Central memory CD8-positive, alpha-beta T cell (primary cell): Measurements from ENCODE around the gene MISP.
A peak's percentile ranks its signal among the peaks of the same experiment; 100 is the strongest.
"Not testable (repeated sequence)": the region's sequence is repeated elsewhere in the genome, so short reads cannot be mapped to it uniquely, and the experiment has no call there.

Source experiments
- ATAC-seq: fragments of 150-1000 bp; cut with Tn5 transposase; replicated peaks from 2 replicates; pipeline ENCODE4 v1.10.0; 2022; ENCODE audit warnings: mild to moderate bottlenecking, moderate FRiP score, moderate number of reproducible peaks; ENCODE audit not compliant: poor library complexity, severe bottlenecking; ENCODE audit errors: extremely low read depth
- DNase-seq, 2 donors: peaks; one replicate each; pipeline ENCODE4 v3.0.0; 2021; ENCODE audit warnings: low spot score in 2 of 2
- H3K27ac Mint-ChIP-seq: one replicate; pipeline ENCODE4 v1.8.0; 2022; ENCODE audit warnings: low read depth, mild to moderate bottlenecking, moderate library complexity, mixed read lengths
- H3K27me3 Mint-ChIP-seq: one replicate; pipeline ENCODE4 v1.8.0; 2022; ENCODE audit warnings: mixed read lengths
- H3K36me3 Mint-ChIP-seq: one replicate; pipeline ENCODE4 v1.8.0; 2022; ENCODE audit warnings: mild to moderate bottlenecking, moderate library complexity, mixed read lengths; ENCODE audit not compliant: insufficient read depth
- H3K4me1 Mint-ChIP-seq: one replicate; pipeline ENCODE4 v1.8.0; 2022; ENCODE audit warnings: mixed read lengths
- H3K4me3 Mint-ChIP-seq: one replicate; pipeline ENCODE4 v1.8.0; 2022; ENCODE audit warnings: mild to moderate bottlenecking, moderate library complexity, mixed read lengths
- H3K9me3 Mint-ChIP-seq: one replicate; pipeline ENCODE4 v1.8.0; 2022; ENCODE audit warnings: mixed read lengths

The MISP gene, protein sequence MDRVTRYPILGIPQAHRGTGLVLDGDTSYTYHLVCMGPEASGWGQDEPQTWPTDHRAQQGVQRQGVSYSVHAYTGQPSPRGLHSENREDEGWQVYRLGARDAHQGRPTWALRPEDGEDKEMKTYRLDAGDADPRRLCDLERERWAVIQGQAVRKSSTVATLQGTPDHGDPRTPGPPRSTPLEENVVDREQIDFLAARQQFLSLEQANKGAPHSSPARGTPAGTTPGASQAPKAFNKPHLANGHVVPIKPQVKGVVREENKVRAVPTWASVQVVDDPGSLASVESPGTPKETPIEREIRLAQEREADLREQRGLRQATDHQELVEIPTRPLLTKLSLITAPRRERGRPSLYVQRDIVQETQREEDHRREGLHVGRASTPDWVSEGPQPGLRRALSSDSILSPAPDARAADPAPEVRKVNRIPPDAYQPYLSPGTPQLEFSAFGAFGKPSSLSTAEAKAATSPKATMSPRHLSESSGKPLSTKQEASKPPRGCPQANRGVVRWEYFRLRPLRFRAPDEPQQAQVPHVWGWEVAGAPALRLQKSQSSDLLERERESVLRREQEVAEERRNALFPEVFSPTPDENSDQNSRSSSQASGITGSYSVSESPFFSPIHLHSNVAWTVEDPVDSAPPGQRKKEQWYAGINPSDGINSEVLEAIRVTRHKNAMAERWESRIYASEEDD

GRCh38 chr19:750640-751423, at the start of gene MISP:
MISP (plus strand) TSS chr19:751112; CDS start chr19:756947, 5,835 bp downstream.
- no peak within 1 kb of the TSS for H3K27ac Mint-ChIP-seq
- ATAC-seq (no peak), DNase-seq (no peak)
- H3K9me3 Mint-ChIP-seq: no peaks in the 10 kb centered on the region
- H3K4me3 Mint-ChIP-seq: no peak within 1 kb of the TSS
- H3K36me3 Mint-ChIP-seq: peaks cover 3% of the 10 kb centered on the region
- no peaks in the 10 kb centered on the region for H3K4me1 Mint-ChIP-seq
- no peaks in the 10 kb centered on the region for H3K27me3 Mint-ChIP-seq

- not testable (repeated sequence) for ATAC-seq, DNase-seq, H3K9me3 Mint-ChIP-seq, H3K36me3 Mint-ChIP-seq, H3K4me1 Mint-ChIP-seq, H3K27ac Mint-ChIP-seq
- Mint-ChIP-seq H3K27me3 (peaks cover 37% of the 10 kb centered on the region), H3K4me3 (peak overlapping the region; percentile 52)
Measured at GRCh38 chr19:702847-703246, 48.1 kb upstream of the MISP start.

DNA sequence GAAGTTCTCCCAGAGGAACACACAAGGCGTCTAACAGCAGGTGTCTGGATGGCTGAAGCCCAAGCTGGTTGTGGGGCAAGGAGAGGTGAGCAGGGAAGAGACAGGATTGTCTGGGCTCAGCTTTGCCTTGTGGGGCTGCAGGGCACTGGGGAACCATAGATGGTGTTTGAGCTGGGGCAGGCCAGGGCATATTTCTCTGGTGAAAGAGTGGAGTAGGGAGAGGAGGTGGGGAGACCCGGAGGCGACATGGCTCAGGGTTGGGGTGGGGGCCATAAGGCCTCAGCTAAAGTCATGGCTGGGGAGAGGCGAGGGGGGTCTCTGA, 47.6 kb upstream of the MISP start:
- ATAC-seq (peak; percentile 31), DNase-seq (no peak)
- Mint-ChIP-seq H3K27me3 (peaks cover 37% of the 10 kb centered on the region), H3K4me3 (peak overlapping the region; percentile 52), H3K4me1 (no peaks in the 10 kb centered on the region), H3K9me3 (no peaks in the 10 kb centered on the region), H3K27ac (no peak overlapping the region), H3K36me3 (no peaks in the 10 kb centered on the region)

GRCh38 chr19:703651-704446, 47.1 kb upstream of the MISP start:
- ATAC-seq (peak; percentile 61), DNase-seq (peak; percentile 44 to 52)
- Mint-ChIP-seq H3K27ac (no peak overlapping the region), H3K36me3 (no peaks in the 10 kb centered on the region), H3K9me3 (no peaks in the 10 kb centered on the region), H3K4me3 (peak overlapping the region; percentile 52), H3K4me1 (no peaks in the 10 kb centered on the region), H3K27me3 (peaks cover 31% of the 10 kb centered on the region)

- Mint-ChIP-seq H3K27me3 (peaks cover 29% of the 10 kb centered on the region), H3K36me3 (no peaks in the 10 kb centered on the region), H3K4me3 (no peak overlapping the region), H3K9me3 (no peaks in the 10 kb centered on the region), H3K4me1 (no peaks in the 10 kb centered on the region), H3K27ac (no peak overlapping the region)
- ATAC-seq (no peak), DNase-seq (no peak)
Measured at GRCh38 chr19:704447-704741, 46.5 kb upstream of the MISP start.

- DNase-seq (no peak), ATAC-seq (no peak)
- Mint-ChIP-seq H3K4me1 (no peaks in the 10 kb centered on the region), H3K27ac (no peak within 1 kb of the TSS), H3K27me3 (peaks cover 38% of the 10 kb centered on the region), H3K9me3 (no peaks in the 10 kb centered on the region), H3K36me3 (no peaks in the 10 kb centered on the region), H3K4me3 (no peak within 1 kb of the TSS)
Measured at GRCh38 chr19:708154-709143, 42.5 kb upstream of the MISP start, which contains the start of gene PALM. PALM (plus strand) TSS chr19:708935; CDS start chr19:709147, 212 bp downstream.

GRCh38 chr19:709196-709964, 41.5 kb upstream of the MISP start:
- Mint-ChIP-seq H3K27ac (no peak overlapping the region), H3K27me3 (peaks cover 36% of the 10 kb centered on the region), H3K9me3 (no peaks in the 10 kb centered on the region), H3K36me3 (no peaks in the 10 kb centered on the region), H3K4me3 (no peak overlapping the region), H3K4me1 (no peaks in the 10 kb centered on the region)
- no peak for ATAC-seq
- no peak for DNase-seq

- ATAC-seq: no peak
Measured at GRCh38 chr19:709965-710571, 40.8 kb upstream of the MISP start.

GRCh38 chr19:710767-711166, 40.1 kb upstream of the MISP start:
- Mint-ChIP-seq H3K9me3 (peaks cover 6% of the 10 kb centered on the region), H3K27me3 (peaks cover 44% of the 10 kb centered on the region), H3K36me3 (no peaks in the 10 kb centered on the region), H3K27ac (no peak overlapping the region), H3K4me1 (no peaks in the 10 kb centered on the region), H3K4me3 (no peak overlapping the region)
- DNase-seq (no peak), ATAC-seq (no peak)

More at GRCh38 chr19:709965-710571, 40.8 kb upstream of the MISP start:
- Mint-ChIP-seq H3K27ac (no peak overlapping the region), H3K4me3 (no peak overlapping the region), H3K36me3 (no peaks in the 10 kb centered on the region), H3K9me3 (no peaks in the 10 kb centered on the region), H3K27me3 (peaks cover 37% of the 10 kb centered on the region), H3K4me1 (no peaks in the 10 kb centered on the region)
- no peak for DNase-seq

GRCh38 chr19:711254-711653, 39.7 kb upstream of the MISP start:
- no peak overlapping the region for H3K4me3 Mint-ChIP-seq
- no peak for ATAC-seq
- no peak for DNase-seq

More at GRCh38 chr19:711254-711653, 39.7 kb upstream of the MISP start:
- peaks cover 8% of the 10 kb centered on the region for H3K9me3 Mint-ChIP-seq
- no peaks in the 10 kb centered on the region for H3K4me1 Mint-ChIP-seq
- no peak overlapping the region for H3K27ac Mint-ChIP-seq
- peaks cover 48% of the 10 kb centered on the region for H3K27me3 Mint-ChIP-seq
- no peaks in the 10 kb centered on the region for H3K36me3 Mint-ChIP-seq
